ENCODE results near the gene TMEM11.

The TMEM11 gene, protein sequence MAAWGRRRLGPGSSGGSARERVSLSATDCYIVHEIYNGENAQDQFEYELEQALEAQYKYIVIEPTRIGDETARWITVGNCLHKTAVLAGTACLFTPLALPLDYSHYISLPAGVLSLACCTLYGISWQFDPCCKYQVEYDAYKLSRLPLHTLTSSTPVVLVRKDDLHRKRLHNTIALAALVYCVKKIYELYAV

GRCh38 chr17:21214015-21214776 lies at the start of gene TMEM11:
Gene TMEM11, minus strand, starts transcription at chr17:21214161. Its CDS starts 9 bp downstream, at chr17:21214152.
- DNase-seq = peak; percentile 99

DNA sequence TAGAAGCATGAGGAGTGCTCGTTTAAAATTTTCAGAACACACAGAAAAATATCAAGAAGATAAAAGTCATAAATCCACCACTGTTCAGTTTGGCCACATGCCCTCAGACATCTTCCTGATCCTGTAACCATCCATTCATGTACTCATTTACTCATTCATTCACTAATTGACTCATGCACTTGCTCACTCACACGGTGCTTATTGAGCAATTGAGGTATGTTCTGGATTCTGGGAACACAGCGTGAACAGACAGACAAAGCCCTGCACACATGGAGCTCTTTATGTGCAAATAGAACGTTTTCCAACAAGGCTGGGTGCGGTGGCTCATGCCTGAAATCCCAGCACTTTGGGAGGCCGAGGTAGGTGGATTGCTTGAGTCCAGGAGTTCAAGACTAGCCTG lies 49.4 kb upstream of the TMEM11 start:
- DNase-seq = no peak

- peak; percentile 56 for DNase-seq
Measured at GRCh38 chr17:21262259-21262993, 48.5 kb upstream of the TMEM11 start.

GRCh38 chr17:21258593-21258992 lies 44.6 kb upstream of the TMEM11 start:
- no peak for DNase-seq

DNA sequence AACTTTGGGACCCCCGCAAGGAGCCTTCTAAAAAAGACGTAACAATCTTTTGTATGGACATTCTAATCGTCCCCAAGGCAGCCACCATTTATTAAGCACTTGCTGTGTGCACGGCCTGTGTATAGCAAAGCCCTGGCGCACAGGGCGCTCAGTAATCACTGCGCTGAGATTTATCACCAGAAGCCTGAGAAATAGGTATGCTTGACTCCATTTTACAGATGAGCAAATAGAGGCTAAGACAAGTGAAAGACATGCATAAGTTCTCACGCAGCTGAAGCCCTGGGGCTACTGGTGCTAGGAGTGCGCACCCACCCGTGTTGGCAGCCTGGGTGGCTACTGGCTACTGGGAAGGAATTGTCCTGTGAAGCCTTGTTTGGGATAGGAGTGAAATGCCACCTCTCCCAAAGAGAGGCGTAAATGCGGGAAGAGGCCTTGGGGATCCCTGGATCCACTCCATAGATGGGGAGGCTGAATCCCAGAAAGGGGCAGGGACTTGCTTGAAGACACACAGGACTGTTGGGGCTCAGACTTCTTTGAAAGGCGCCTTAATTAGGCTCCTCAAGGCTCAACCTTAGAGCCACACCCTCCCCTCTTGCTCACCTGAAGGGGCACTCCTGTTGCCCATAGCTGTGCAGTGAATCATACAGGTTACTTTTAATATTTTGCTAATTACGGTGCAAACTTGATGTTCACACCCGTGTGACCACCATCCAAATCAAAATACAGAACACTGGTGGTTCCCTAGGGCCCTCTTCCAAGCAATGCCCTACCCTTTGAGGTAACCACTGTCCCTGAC lies 39.9 kb upstream of the TMEM11 start:
- DNase-seq = no peak

DNA sequence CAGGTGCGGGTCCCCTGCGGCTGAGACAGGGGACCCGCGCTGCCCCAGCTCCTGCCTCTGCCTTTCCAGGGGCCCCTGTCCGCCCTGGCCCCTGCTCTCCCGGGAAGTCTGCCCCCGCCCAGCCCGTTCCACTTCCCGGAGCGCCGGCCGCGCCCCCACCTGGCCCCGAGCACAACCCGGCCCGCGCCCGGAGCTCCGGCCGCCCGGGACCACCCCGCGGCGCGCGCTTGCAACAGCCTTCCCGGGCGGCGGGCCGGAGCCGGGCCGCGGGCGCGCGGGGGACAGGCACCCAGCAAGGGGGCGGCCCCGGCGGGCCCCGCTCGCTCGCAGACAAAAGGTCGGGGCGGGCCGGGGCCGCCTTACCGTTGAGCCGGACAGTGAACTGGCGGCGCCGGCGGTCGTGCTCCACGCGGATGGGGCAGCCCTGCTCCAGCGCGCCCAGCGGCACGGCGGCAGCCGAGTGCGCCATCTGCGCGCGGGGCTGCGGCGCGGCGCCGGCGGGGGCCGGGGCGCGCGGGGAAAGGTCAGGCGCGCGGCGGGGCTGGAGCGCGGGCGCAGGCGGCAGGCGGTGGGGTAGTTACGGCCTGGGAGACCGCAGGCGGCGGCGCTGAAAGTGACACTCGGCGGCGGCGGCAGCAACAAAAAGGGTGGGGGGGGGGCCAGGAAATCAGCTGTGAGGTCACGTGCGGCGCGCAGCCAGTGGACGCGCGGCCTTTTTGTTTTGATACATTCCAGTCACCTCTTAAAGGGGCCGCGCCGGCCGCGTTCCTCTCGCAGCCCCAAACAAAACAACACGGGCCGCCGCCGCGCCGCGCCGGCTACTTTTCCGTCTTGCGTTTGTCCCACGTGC lies 39.1 kb upstream of the TMEM11 start, which contains the start of gene NATD1:
TSS of gene NATD1 (minus strand) at position 615 of the 850 bp plus-strand sequence. CDS start at position 469, 146 bp downstream.
- DNase-seq = peak; percentile 94

DNA sequence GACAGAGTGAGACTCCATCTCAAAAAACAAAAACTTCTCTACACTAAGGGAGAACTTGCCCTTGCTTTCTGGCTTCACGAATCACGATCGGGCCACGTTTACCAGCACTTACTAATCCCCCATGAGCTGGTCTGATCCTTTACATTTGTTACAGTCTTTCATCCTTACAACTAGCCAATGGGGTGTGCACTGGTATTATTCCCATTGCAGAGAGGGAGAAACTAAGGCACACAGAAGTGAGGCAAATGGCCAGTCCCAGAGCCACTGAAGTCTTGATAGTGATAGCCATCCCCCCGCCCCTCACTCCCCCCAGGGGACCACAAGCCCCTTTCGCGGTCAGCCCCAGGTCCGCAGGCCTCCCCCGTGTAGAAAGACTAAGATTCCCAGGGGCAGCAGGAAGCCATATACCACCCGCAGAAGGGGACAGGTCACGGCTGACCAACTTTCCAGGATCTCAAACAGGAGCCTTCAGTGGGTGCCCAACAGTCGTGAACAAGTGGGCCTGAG lies 38.4 kb upstream of the TMEM11 start:
- DNase-seq = no peak

DNA sequence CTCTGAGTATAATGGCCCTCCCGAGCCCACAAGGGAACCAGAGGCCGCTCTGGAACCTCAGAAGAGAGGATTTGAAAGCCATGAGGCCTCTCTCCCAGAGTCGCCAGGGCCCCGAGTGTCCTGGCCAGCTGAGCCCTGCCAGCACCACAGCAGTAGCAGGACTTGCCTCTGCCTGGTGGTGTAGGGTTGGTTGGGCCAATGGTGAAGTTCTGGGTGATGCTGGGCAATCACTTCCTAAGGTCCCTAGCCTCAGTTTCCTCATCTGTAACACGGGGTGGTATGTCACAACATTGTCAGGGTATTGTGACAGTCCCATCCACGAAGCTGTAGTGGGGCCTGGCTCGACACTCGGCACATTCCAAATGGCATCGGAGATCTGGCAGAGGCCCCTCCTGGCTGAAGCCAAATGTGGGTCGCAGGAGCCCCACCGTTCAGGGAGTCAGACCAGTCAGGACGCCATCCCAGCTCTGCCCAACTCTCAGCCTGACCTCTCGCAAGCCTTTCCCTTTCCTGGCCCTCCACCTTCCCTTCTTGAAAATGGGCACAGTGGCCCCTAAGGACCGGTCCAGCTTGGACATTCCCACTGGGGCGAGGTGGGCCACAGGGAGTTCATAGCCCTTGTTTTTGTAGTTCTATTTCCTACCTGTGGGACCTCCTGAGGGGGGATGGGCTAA lies 37.5 kb upstream of the TMEM11 start:
- DNase-seq = no peak

DNA sequence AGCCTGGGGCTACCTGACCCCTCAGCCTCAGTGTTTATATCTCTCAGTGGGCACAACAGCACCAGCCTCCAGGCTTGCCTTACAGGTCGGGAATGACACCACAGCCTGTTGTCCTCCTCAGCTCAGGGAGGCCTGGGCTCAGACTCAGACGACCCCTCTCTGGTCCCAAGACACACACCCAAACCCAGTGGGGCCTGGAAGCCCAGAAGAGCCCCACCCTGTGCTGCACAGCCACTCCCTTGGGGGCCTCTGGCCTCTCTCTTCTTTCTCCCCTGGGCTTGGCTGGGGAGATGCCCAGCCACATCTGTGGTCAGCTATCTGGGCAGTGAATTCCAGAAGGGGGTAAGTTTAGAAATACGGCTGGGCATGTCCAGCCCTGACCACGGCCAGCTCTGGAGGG lies 36.9 kb upstream of the TMEM11 start:
- peak; percentile 57 for DNase-seq

- DNase-seq = peak; percentile 59
Measured at GRCh38 chr17:21249920-21250703, 36.2 kb upstream of the TMEM11 start.

- DNase-seq = peak; percentile 58
Measured at GRCh38 chr17:21249086-21249795, 35.3 kb upstream of the TMEM11 start.

DNA sequence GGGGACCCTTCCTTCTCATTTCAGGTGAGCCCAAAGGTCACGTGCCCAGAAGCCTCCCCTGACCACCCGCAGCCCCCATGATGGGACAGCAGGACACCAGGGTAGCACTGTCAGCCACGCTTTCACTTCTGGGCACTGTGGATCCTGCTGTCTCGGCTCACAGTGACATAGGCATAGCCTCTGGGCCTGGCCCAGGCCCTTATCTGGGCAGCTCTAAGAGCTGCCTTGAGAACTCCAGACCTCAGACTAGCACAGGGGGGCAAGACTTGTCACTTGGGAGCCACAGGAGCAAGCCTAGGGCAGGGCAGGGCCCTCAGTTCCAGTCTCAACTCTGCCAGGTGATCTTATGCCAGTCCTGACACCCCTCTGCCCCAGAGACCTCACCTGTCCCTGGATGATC lies 34.5 kb upstream of the TMEM11 start:
- no peak for DNase-seq

- DNase-seq = no peak
Measured at GRCh38 chr17:21247552-21248258, 33.7 kb upstream of the TMEM11 start.

DNA sequence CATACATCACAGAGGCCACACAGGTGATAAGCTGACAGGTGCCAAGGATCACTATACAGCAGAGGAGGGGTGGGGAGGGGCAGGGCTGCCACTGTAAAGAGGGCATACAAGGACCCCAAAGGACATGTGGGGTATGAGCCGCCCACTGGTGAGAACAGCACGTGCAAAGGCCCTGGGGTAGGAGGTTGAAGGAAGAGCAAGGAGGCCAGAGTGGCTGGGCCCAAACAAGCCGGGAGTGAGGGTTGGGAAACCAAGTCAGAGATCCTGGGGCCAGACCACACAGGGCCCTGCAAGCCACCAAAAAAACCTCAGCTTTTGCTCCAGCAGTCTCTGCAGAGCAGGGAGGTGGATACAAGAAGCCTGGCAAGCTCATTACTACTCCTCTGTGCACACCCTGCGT lies 32.7 kb upstream of the TMEM11 start:
- DNase-seq = no peak

GRCh38 chr17:21245639-21246084 lies 31.7 kb upstream of the TMEM11 start:
- DNase-seq = no peak

DNA sequence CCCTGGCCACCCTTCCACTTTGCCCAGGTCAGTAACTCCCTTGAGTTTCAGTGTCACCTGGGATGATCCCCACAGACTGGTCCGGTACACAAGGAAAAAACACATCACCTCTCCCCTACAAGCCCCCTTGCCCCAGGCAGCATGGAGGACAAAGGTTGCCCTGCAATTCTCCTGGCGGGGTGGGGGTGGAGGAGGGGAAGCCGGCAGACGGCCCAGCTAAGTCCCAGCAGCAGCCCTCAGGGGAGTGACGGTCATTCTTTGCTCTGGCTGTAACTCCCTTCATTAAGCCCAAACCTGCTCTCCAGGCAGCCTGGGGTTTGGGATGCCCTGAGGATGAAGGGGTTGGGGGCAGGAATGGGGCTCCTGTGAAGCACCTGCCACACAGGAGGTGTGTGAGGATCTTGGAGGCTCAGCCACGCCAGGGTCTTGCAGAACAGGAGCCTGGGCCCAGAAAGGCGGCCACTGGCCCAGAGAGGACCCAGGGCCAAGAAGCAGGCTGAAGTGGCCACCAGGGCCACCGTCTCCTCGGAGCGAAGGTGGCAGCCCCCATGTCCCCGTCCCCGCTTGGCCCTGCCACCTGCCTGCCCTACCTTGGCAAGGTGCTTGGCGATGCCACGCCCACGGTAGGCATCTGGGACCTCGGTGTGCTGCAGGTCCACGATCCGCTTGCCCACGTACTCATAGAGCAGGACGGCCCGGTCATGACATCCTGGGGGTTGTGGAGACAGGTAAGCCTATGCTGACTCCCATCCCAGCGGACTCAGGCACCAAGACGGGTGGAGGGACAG lies 29.7 kb upstream of the TMEM11 start:
- DNase-seq = peak; percentile 87

DNA sequence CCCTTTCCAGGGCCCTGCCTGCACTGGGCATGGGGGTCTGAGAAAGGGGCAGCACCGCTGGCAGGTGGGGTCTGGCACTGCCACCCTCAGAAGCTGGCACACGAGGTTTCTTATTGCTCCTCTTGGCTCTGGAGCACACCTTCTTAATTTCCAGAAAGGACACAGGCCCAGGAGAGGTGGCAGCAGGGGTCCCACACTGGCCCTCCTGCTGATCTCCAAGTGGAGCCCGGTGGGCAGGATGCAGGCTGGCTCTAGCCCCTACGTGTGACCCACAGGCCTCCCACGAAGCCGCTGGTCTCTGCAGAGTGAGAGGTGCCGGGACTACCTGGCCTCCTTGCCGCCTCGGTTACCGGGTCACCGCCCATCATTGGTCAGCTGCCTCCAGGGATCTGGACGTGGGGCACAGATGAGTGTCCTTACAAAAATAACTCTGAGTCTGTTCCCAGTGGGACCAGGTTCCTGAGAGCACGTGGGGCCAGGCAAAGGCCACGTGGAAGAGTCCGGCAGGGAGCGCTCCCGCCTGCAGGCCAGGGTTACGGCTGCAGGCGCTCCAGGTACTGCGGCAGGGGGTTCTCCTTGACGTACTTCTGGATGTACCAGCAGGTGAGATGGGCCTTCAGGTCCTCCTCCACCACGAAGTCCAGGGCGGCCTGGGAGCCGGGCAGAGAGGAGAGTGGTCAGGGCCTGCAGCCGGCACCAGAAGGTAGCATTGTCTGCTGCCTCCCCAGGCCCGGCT lies 29.0 kb upstream of the TMEM11 start:
- DNase-seq = no peak

Measured in islet precursor cell (in vitro differentiated cells).